ENCODE measurements around the gene IFNL4. TPM values are rescaled to one million over a fixed set of nuclear protein-coding genes. Genes with fewer than 3 reads are reported as not detected.

Gene IFNL4
- polyA plus RNA-seq, 3 donors: not detected

DNA sequence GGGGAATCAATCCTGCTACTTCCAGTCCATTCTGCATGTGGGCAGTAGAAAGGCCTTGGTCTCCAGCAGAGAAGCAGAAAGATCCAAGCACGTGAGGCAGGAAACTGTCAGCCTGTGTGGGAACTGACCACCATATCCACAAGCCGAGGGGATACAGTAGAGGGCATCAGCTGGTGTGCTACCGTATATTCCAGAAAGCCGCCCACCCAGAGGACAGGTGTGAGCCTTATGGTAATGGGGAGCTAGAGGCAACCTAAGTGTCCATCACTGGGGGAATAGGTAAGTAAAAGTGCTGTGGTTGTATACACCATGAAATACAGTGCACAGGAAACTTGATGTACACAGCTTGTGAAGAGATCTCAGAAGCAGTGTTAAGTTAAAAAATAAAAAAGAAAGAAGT lies 44.7 kb upstream of the IFNL4 start:
- peaks cover 0 to 2% (median 0%) of the 10 kb centered on the region in 7 donors for H3K9me3 Mint-ChIP-seq
- H3K4me1 ChIP-seq (ENCODE audit: control insufficient read depth in 1 of 2, insufficient read depth in 2 of 2, low read length in 2 of 2): no peaks in the 10 kb centered on the region
- no peak overlapping the region for H3K4me3 Mint-ChIP-seq
- intact Hi-C loops (cut with micrococcal nuclease): no loop called here
- H3K9ac ChIP-seq (ENCODE audit: insufficient read depth, low read length, poor library complexity, severe bottlenecking): no peak overlapping the region
- no peak for DNase-seq
- no peaks in the 10 kb centered on the region for H3K27me3 ChIP-seq (ENCODE audit: control insufficient read depth in 2 of 2, insufficient read depth in 2 of 2, low read length in 2 of 2)
- H2AFZ ChIP-seq (ENCODE audit: insufficient read depth, low read depth, low read length, poor library complexity, severe bottlenecking): no peak overlapping the region
- TF ChIP-seq, protein P1, sequence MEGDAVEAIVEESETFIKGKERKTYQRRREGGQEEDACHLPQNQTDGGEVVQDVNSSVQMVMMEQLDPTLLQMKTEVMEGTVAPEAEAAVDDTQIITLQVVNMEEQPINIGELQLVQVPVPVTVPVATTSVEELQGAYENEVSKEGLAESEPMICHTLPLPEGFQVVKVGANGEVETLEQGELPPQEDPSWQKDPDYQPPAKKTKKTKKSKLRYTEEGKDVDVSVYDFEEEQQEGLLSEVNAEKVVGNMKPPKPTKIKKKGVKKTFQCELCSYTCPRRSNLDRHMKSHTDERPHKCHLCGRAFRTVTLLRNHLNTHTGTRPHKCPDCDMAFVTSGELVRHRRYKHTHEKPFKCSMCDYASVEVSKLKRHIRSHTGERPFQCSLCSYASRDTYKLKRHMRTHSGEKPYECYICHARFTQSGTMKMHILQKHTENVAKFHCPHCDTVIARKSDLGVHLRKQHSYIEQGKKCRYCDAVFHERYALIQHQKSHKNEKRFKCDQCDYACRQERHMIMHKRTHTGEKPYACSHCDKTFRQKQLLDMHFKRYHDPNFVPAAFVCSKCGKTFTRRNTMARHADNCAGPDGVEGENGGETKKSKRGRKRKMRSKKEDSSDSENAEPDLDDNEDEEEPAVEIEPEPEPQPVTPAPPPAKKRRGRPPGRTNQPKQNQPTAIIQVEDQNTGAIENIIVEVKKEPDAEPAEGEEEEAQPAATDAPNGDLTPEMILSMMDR (IDR thresholded peaks at IDR 0.05): no peak
- WGBS (ENCODE audit: insufficient coverage): 96% methylated on average over 4 of the region's 4 CpGs
- H4K20me1 ChIP-seq (ENCODE audit: insufficient read depth, low read length): no peaks in the 10 kb centered on the region
- no peak overlapping the region for H3K4me2 ChIP-seq (replicated peaks; ENCODE audit: extremely low read depth, low read length, poor library complexity, severe bottlenecking)
- no peak overlapping the region for H3K27ac Mint-ChIP-seq
- no peaks in the 10 kb centered on the region for H3K36me3 Mint-ChIP-seq
- no peak overlapping the region for H3K27ac ChIP-seq (ENCODE audit: low read depth in 1 of 2, low read length in 2 of 2)
- H3K9me3 ChIP-seq (replicated peaks in 1 of 2; ENCODE audit: control insufficient read depth in 1 of 2, insufficient read depth in 1 of 2, low read length in 2 of 2): no peaks in the 10 kb centered on the region
- H3K79me2 ChIP-seq (ENCODE audit: insufficient read depth, low read length): no peaks in the 10 kb centered on the region
- H3K4me3 ChIP-seq (replicated peaks in 1 of 3; ENCODE audit: low read depth in 2 of 3, low read length in 3 of 3): no peak overlapping the region
- H3K36me3 ChIP-seq (replicated peaks in 1 of 2; ENCODE audit: control insufficient read depth in 1 of 2, insufficient read depth in 2 of 2, low read length in 2 of 2): no peaks in the 10 kb centered on the region
- no peaks in the 10 kb centered on the region for H3K4me1 Mint-ChIP-seq
- peaks cover 5 to 10% (median 7%) of the 10 kb centered on the region in 3 donors for H3K27me3 Mint-ChIP-seq (ENCODE audit: low read depth in 3 of 3)

- no peaks in the 10 kb centered on the region for H3K4me1 ChIP-seq (ENCODE audit: control insufficient read depth in 1 of 2, insufficient read depth in 2 of 2, low read length in 2 of 2)
- H4K20me1 ChIP-seq (ENCODE audit: insufficient read depth, low read length): no peaks in the 10 kb centered on the region
- Mint-ChIP-seq H3K27me3 (ENCODE audit: low read depth in 3 of 3) (peaks cover 0 to 20% (median 4%) of the 10 kb centered on the region in 3 donors), H3K27ac (no peak overlapping the region), H3K4me1 (peaks cover 7% of the 10 kb centered on the region), H3K36me3 (no peaks in the 10 kb centered on the region), H3K9me3 (peaks cover 0 to 15% (median 7%) of the 10 kb centered on the region in 7 donors), H3K4me3 (no peak overlapping the region)
- no peak overlapping the region for H3K9ac ChIP-seq (ENCODE audit: insufficient read depth, low read length, poor library complexity, severe bottlenecking)
- peaks cover 0 to 4% of the 10 kb centered on the region in 2 donors for H3K9me3 ChIP-seq (replicated peaks in 1 of 2; ENCODE audit: control insufficient read depth in 1 of 2, insufficient read depth in 1 of 2, low read length in 2 of 2)
- intact Hi-C loops (cut with micrococcal nuclease): no loop called here
- no peaks in the 10 kb centered on the region for H3K79me2 ChIP-seq (ENCODE audit: insufficient read depth, low read length)
- WGBS (ENCODE audit: insufficient coverage): no CpG with 5 or more reads among the region's 1 CpG
- H3K4me2 ChIP-seq (replicated peaks; ENCODE audit: extremely low read depth, low read length, poor library complexity, severe bottlenecking): no peak overlapping the region
- no peak overlapping the region for H3K27ac ChIP-seq (ENCODE audit: low read depth in 1 of 2, low read length in 2 of 2)
- H3K36me3 ChIP-seq (replicated peaks in 1 of 2; ENCODE audit: control insufficient read depth in 1 of 2, insufficient read depth in 2 of 2, low read length in 2 of 2): no peaks in the 10 kb centered on the region
- DNase-seq: no peak
- no peak overlapping the region for H3K4me3 ChIP-seq (replicated peaks in 1 of 3; ENCODE audit: low read depth in 2 of 3, low read length in 3 of 3)
- H2AFZ ChIP-seq (ENCODE audit: insufficient read depth, low read depth, low read length, poor library complexity, severe bottlenecking): no peak overlapping the region
- H3K27me3 ChIP-seq (ENCODE audit: control insufficient read depth in 2 of 2, insufficient read depth in 2 of 2, low read length in 2 of 2): no peaks in the 10 kb centered on the region
- TF ChIP-seq, protein P1 (IDR thresholded peaks at IDR 0.05): no peak
These were observed 35.4 kb upstream of the IFNL4 start for GRCh38 chr19:39284032-39284431.

All from CD14-positive monocyte (primary cell).